Stimulated activated naive B cell treated with anti-CD40 and anti-IgM and Interleukin-4, amounts not matched to agents 10 μg/mL and 1 μg/mL and 100 μg/mL, for 72 hours (primary cell): ENCODE measurements around the gene PLPP7.
"Not testable (repeated sequence)": the region's sequence is repeated elsewhere in the genome, so short reads cannot be mapped to it uniquely, and the experiment has no call there.

Experiments
- ATAC-seq, 2 donors: fragments of 150-1000 bp; cut with Tn5 transposase; replicated peaks; 2 replicates each; pipeline ENCODE4 v1.10.0; 2021; ENCODE audit warnings: moderate library complexity in 1 of 2
- DNase-seq: peaks from one replicate; pipeline ENCODE4 v3.0.0; 2021
- H3K27ac Mint-ChIP-seq: one replicate; pipeline ENCODE4 v1.8.0; 2022; ENCODE audit warnings: mild to moderate bottlenecking, mixed read lengths
- H3K27me3 Mint-ChIP-seq, 2 donors: one replicate each; pipeline ENCODE4 v1.8.0; 2022; ENCODE audit warnings: mixed read lengths in 2 of 2
- H3K36me3 Mint-ChIP-seq, 2 donors: one replicate each; pipeline ENCODE4 v1.8.0; 2022; ENCODE audit warnings: mixed read lengths in 2 of 2, mild to moderate bottlenecking in 1 of 2
- H3K4me1 Mint-ChIP-seq, 2 donors: one replicate each; pipeline ENCODE4 v1.8.0; 2022; ENCODE audit warnings: mixed read lengths in 2 of 2, mild to moderate bottlenecking in 1 of 2
- H3K4me3 Mint-ChIP-seq, 2 donors: one replicate each; pipeline ENCODE4 v1.8.0; 2022; ENCODE audit warnings: mild to moderate bottlenecking in 2 of 2, mixed read lengths in 2 of 2, moderate library complexity in 1 of 2
- H3K9me3 Mint-ChIP-seq, 2 donors: one replicate each; pipeline ENCODE4 v1.8.0; 2022; ENCODE audit warnings: mixed read lengths in 2 of 2, mild to moderate bottlenecking in 1 of 2

Gene PLPP7

DNA sequence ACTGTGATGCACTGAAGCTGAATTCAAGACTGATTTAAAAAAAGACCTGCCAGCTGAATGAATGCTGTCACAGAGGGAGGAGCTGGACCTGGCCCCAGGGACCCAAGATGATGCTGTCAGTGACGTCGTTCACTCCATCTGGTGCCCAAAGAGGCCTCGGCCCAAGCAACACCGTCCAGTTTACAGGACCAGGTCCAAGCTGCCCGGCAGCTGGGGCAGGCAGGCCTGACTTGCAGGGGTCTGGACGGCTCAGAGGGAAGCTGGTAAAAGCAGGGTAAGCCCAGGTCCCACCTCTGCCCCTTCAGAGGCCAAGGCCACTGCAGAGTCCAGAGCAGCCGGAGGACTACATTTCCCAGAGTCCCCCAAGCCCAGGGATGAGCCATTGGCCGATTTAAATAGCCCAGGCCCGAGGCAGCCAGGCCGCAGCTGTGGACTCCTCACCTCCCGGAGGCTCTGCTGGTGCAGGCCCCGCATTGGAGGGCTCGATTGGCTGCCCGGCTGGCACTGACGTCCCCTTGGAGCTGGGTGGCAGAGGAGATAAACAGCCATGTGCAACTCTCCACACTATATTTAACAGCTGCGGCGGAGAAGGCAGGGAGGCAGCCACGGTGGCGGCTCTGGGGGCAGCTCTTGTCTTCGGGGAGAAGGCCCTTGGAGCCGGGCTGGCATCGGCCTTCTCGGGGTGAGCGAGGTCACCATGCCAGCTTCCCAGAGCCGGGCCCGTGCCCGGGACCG lies at the start of gene PLPP7:
Gene PLPP7, plus strand, starts transcription at position 423 of the 735 bp plus-strand sequence. Its CDS starts 275 bp downstream, at position 698.
- ATAC-seq (peak; percentile 81 to 89), DNase-seq (no peak)
- Mint-ChIP-seq H3K4me1 (peaks cover 2 to 10% of the 10 kb centered on the region in 2 donors), H3K27me3 (no peaks in the 10 kb centered on the region), H3K4me3 (peak within 1 kb of the TSS; percentile 71 to 84), H3K27ac (peak within 1 kb of the TSS; percentile 20), H3K9me3 (no peaks in the 10 kb centered on the region), H3K36me3 (no peaks in the 10 kb centered on the region)

GRCh38 chr9:131240047-131240921 lies 49.2 kb upstream of the PLPP7 start:
- no peak for DNase-seq
- peak overlapping the region; percentile 65 for H3K27ac Mint-ChIP-seq

DNA sequence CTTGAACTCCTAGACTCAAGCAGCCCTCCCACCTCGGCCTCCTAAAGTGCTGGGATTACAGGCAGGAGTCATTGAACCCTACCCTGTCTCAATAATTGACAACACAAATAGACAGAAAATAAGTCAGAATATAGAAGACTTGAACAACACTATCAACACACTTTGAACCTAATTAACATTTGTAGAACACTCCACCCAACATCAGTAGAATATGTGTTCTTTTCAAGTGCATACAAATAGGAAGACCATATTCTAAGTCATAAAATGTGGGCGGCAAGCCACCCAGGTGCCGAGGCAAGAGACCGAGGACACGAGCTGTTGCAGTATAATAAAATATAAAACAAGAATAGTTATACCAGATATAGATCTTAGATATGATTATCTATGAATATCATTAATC lies 45.2 kb upstream of the PLPP7 start:
- not testable (repeated sequence) for H3K9me3 Mint-ChIP-seq, H3K27me3 Mint-ChIP-seq, H3K4me3 Mint-ChIP-seq, ATAC-seq, DNase-seq, H3K27ac Mint-ChIP-seq, H3K4me1 Mint-ChIP-seq, H3K36me3 Mint-ChIP-seq

More at GRCh38 chr9:131240047-131240921, 49.2 kb upstream of the PLPP7 start:
- ATAC-seq = no peak
- peaks cover 4% of the 10 kb centered on the region in 2 donors for H3K9me3 Mint-ChIP-seq
- H3K36me3 Mint-ChIP-seq = peaks cover 3 to 8% of the 10 kb centered on the region in 2 donors
- peaks cover 4% of the 10 kb centered on the region in 2 donors for H3K27me3 Mint-ChIP-seq
- H3K4me3 Mint-ChIP-seq = no peak overlapping the region
- peaks cover 15 to 24% of the 10 kb centered on the region in 2 donors for H3K4me1 Mint-ChIP-seq

- Mint-ChIP-seq H3K4me3 (no peak overlapping the region), H3K4me1 (no peaks in the 10 kb centered on the region), H3K9me3 (peaks cover 4% of the 10 kb centered on the region in 2 donors), H3K27ac (no peak overlapping the region), H3K27me3 (no peaks in the 10 kb centered on the region), H3K36me3 (no peaks in the 10 kb centered on the region)
- DNase-seq (no peak), ATAC-seq (no peak)
Measured at GRCh38 chr9:131246618-131247017, 42.9 kb upstream of the PLPP7 start.

- Mint-ChIP-seq H3K27ac (peak overlapping the region; percentile 94), H3K27me3 (no peaks in the 10 kb centered on the region), H3K4me3 (peak overlapping the region; percentile 79 to 83), H3K36me3 (no peaks in the 10 kb centered on the region), H3K9me3 (no peaks in the 10 kb centered on the region), H3K4me1 (peaks cover 24 to 43% of the 10 kb centered on the region in 2 donors)
- ATAC-seq (no peak), DNase-seq (no peak)
Measured at GRCh38 chr9:131252120-131252519, 37.4 kb upstream of the PLPP7 start.

- Mint-ChIP-seq H3K27me3 (no peaks in the 10 kb centered on the region), H3K36me3 (peaks cover 3 to 6% of the 10 kb centered on the region in 2 donors), H3K9me3 (no peaks in the 10 kb centered on the region), H3K27ac (peak overlapping the region; percentile 94), H3K4me3 (peak overlapping the region; percentile 21 to 43), H3K4me1 (peaks cover 27 to 52% of the 10 kb centered on the region in 2 donors)
- DNase-seq = peak; percentile 43
- ATAC-seq = peak; percentile 54 to 59
Measured at GRCh38 chr9:131253891-131254491, 35.5 kb upstream of the PLPP7 start.

- peaks cover 5 to 9% of the 10 kb centered on the region in 2 donors for H3K36me3 Mint-ChIP-seq
- no peaks in the 10 kb centered on the region for H3K9me3 Mint-ChIP-seq
- H3K4me3 Mint-ChIP-seq = no peak overlapping the region
- no peak for DNase-seq
- peaks cover 27 to 52% of the 10 kb centered on the region in 2 donors for H3K4me1 Mint-ChIP-seq
- peak overlapping the region; percentile 94 for H3K27ac Mint-ChIP-seq
- H3K27me3 Mint-ChIP-seq = no peaks in the 10 kb centered on the region
- ATAC-seq = no peak
Measured at GRCh38 chr9:131254626-131255025, 34.9 kb upstream of the PLPP7 start.

DNA sequence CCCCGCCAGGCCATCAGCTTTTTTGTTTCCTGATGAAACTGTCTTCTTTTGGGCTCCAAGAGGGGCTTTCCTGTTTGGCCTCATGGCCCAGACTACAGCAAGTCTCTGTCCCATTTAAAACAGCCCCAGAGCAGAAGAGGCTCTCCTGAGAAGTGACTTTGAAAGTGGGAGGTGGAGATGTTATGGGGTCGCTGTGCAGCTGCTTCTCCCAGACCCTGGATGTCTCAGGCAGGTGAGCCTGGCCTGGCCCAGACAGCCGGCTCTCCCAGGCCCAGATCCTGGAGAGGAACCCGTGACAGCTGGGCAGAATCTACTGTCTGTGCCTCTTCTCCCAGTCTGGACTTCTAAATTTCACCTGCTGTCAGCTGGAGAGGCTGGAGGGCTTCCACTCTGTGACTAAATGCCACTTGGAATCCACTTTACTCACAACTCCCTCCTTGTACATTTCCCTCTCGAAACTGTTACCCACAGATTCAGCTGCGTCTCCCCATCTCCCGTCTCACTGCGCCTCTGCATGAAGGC lies 33.8 kb upstream of the PLPP7 start:
- H3K27ac Mint-ChIP-seq = peak overlapping the region; percentile 82

GRCh38 chr9:131257266-131258025 lies 32.1 kb upstream of the PLPP7 start:
- DNase-seq = no peak
- no peak for ATAC-seq
- H3K4me3 Mint-ChIP-seq = peak overlapping the region in 1 of 2 donors; percentile 21
- H3K27me3 Mint-ChIP-seq = no peaks in the 10 kb centered on the region
- peaks cover 30 to 65% of the 10 kb centered on the region in 2 donors for H3K4me1 Mint-ChIP-seq
- peak overlapping the region; percentile 81 for H3K27ac Mint-ChIP-seq
- H3K9me3 Mint-ChIP-seq = no peaks in the 10 kb centered on the region
- peaks cover 18 to 24% of the 10 kb centered on the region in 2 donors for H3K36me3 Mint-ChIP-seq

More for the DNA sequence above, 33.8 kb upstream of the PLPP7 start:
- Mint-ChIP-seq H3K27me3 (no peaks in the 10 kb centered on the region), H3K4me3 (peak overlapping the region; percentile 63 to 77), H3K36me3 (peaks cover 15 to 19% of the 10 kb centered on the region in 2 donors), H3K4me1 (peaks cover 29 to 53% of the 10 kb centered on the region in 2 donors), H3K9me3 (no peaks in the 10 kb centered on the region)
- no peak for ATAC-seq
- DNase-seq = no peak

- H3K27ac Mint-ChIP-seq = peak overlapping the region; percentile 21
- ATAC-seq = no peak
- no peak overlapping the region for H3K4me3 Mint-ChIP-seq
- no peak for DNase-seq
- peaks cover 32 to 66% of the 10 kb centered on the region in 2 donors for H3K4me1 Mint-ChIP-seq
- H3K36me3 Mint-ChIP-seq = peaks cover 18 to 30% of the 10 kb centered on the region in 2 donors
- no peaks in the 10 kb centered on the region for H3K9me3 Mint-ChIP-seq
- no peaks in the 10 kb centered on the region for H3K27me3 Mint-ChIP-seq
Measured at GRCh38 chr9:131258186-131258585, 31.3 kb upstream of the PLPP7 start.

- H3K36me3 Mint-ChIP-seq = peaks cover 18 to 34% of the 10 kb centered on the region in 2 donors
- H3K27ac Mint-ChIP-seq = no peak overlapping the region
- H3K4me1 Mint-ChIP-seq = peaks cover 33 to 66% of the 10 kb centered on the region in 2 donors
Measured at GRCh38 chr9:131258698-131259431, 30.7 kb upstream of the PLPP7 start.

DNA sequence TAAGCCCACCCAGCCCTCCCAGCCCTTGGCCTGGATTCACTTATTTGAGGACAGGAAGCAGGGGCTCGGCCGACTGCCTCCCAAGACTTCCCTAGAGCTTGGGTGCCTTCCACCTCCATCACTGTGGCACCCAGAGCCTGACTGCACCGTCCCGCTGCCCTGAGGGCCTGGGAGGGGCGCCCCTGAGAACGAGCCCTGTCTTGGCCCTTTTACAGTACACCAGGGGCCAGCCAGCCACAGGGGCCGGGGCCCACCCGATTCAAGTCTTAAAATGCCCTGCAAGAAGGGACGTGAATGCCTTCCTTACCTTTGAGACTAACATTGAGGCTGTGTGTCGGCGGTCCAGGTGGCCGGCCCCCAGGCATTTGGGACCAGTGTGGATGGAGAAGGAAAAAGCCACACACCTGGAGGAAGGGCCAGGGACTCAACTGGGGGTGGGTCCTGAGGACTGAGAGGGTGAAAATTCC lies 30.1 kb upstream of the PLPP7 start:
- Mint-ChIP-seq H3K27ac (no peak overlapping the region), H3K4me1 (peaks cover 28 to 66% of the 10 kb centered on the region in 2 donors), H3K27me3 (no peaks in the 10 kb centered on the region), H3K9me3 (no peaks in the 10 kb centered on the region), H3K36me3 (peaks cover 18 to 34% of the 10 kb centered on the region in 2 donors), H3K4me3 (no peak overlapping the region)
- ATAC-seq (no peak), DNase-seq (no peak)

More at GRCh38 chr9:131258698-131259431, 30.7 kb upstream of the PLPP7 start:
- no peaks in the 10 kb centered on the region for H3K27me3 Mint-ChIP-seq
- no peaks in the 10 kb centered on the region for H3K9me3 Mint-ChIP-seq
- H3K4me3 Mint-ChIP-seq = no peak overlapping the region
- ATAC-seq (no peak), DNase-seq (no peak)
